GM12878 (cell line): ENCODE results near the gene LTBP3. TPM values are rescaled to one million over a fixed set of nuclear protein-coding genes. Genes with fewer than 3 reads are reported as not detected.

Experiments
- ATAC-seq: fragments of 200-7000 bp; cut with Tn5 transposase; 3 replicates; pipeline ENCODE4 v1.9.1; 2020; ENCODE audit warnings: mild to moderate bottlenecking, moderate library complexity
- BruUV-seq: library from RNA; stranded (reverse); fragments of 400-500 nt; replicated peaks from 2 replicates; lab custom pipeline; 2021; lab: Mats Ljungman, UMichigan
- CTCF ChIA-PET: fragments of 300-600 bp; sonication (Branson Sonifier 250); formaldehyde crosslinking; extraction: SDS; loops from one replicate; lab custom pipeline; 2021; ENCODE audit warnings: inconsistent platforms; lab: Yijun Ruan, JAX
- POLR2A ChIA-PET: fragments of 350-600 bp; formaldehyde crosslinking; extraction: SDS; loops from one replicate; lab custom pipeline; 2021; ENCODE audit warnings: inconsistent platforms; lab: Charles Lee
- RAD21 ChIA-PET: fragments of 300-600 bp; sonication (Branson Sonifier 250); formaldehyde crosslinking; loops from one replicate; lab custom pipeline; 2023; ENCODE audit warnings: antibody characterized with exemption; ENCODE audit not compliant: unreplicated experiment; lab: Charles Lee
- SMC1A ChIA-PET: fragments of 300-600 bp; sonication (Branson Sonifier 250); formaldehyde crosslinking; loops from one replicate; lab custom pipeline; 2023; ENCODE audit not compliant: unreplicated experiment, uncharacterized antibody; lab: Charles Lee
- DNase-seq: peaks from one replicate; pipeline ENCODE4 v3.0.0-alpha.2; 2011; ENCODE audit warnings: low read depth, low spot score
- FAIRE-seq: peaks from 3 replicates; lab custom pipeline; 2011; peaks lifted over from hg19 to GRCh38; lab: Jason Lieb, UNC
- H2AFZ ChIP-seq: 2 replicates; pipeline ENCODE4 v1.6.0; 2011; ENCODE audit warnings: low read depth, low read length, control low read depth; ENCODE audit not compliant: control insufficient read depth
- H3K27ac ChIP-seq: 2 replicates; pipeline ENCODE4 v1.5.1; 2011; ENCODE audit warnings: control low read depth; ENCODE audit not compliant: control insufficient read depth, insufficient read depth
- H3K27me3 ChIP-seq, 2 experiments: replicated peaks in 1 of 2; 2 replicates each; pipeline versions ENCODE4 v1.6.0 to v1.6.1; 2011; ENCODE audit warnings: low read length in 1 of 2; ENCODE audit not compliant: control insufficient read depth in 2 of 2, insufficient read depth in 2 of 2
- H3K36me3 ChIP-seq, 2 experiments: 2 replicates each; pipeline ENCODE4 v1.5.1; 2011; ENCODE audit warnings: low read length in 1 of 2; ENCODE audit not compliant: control insufficient read depth in 2 of 2, insufficient read depth in 2 of 2
- H3K4me1 ChIP-seq: 2 replicates; pipeline ENCODE4 v1.6.1; 2011; ENCODE audit warnings: mild to moderate bottlenecking, low read length, moderate library complexity, mixed read lengths; ENCODE audit not compliant: control insufficient read depth, insufficient read depth
- H3K4me2 ChIP-seq: 2 replicates; pipeline ENCODE4 v1.6.0; 2011; ENCODE audit warnings: control low read depth; ENCODE audit not compliant: control insufficient read depth, insufficient read depth
- H3K4me3 ChIP-seq: fragments of 200-600 bp; sonication (generic); 2 replicates; pipeline ENCODE4 v1.5.1; 2016
- H3K79me2 ChIP-seq: 2 replicates; pipeline ENCODE4 v1.6.0; 2011; ENCODE audit warnings: low read length; ENCODE audit not compliant: control insufficient read depth, insufficient read depth
- H3K9ac ChIP-seq: 2 replicates; pipeline ENCODE4 v1.8.0; 2011; ENCODE audit warnings: low read length, control low read depth, mixed read lengths; ENCODE audit not compliant: control insufficient read depth, insufficient read depth
- H3K9me3 ChIP-seq: replicated peaks from 3 replicates; pipeline ENCODE4 v1.5.1; 2011; ENCODE audit warnings: mild to moderate bottlenecking, low read length; ENCODE audit not compliant: control insufficient read depth, insufficient read depth
- H4K20me1 ChIP-seq: 2 replicates; pipeline ENCODE4 v1.6.0; 2011; ENCODE audit not compliant: control insufficient read depth, insufficient read depth
- ATF7 ChIP-seq: fragments of 450-650 bp; IDR thresholded peaks from 2 replicates; pipeline ENCODE4 v1.6.1; 2016; ENCODE audit warnings: low read depth, mild to moderate bottlenecking
- BACH1 ChIP-seq: fragments of 450-650 bp; IDR thresholded peaks from 2 replicates; pipeline ENCODE4 v1.6.1; 2017; ENCODE audit warnings: mild to moderate bottlenecking, borderline replicate concordance
- CBFB ChIP-seq: IDR thresholded peaks from 2 replicates; pipeline ENCODE4 v1.6.1; 2016; ENCODE audit warnings: antibody characterized with exemption, low read depth
- CHD1 ChIP-seq: IDR thresholded peaks from 2 replicates; pipeline ENCODE4 v1.6.1; 2012; ENCODE audit warnings: low read depth, low read length, improper control_type of control experiment
- POU2F2 ChIP-seq: IDR thresholded peaks from 3 replicates; pipeline ENCODE4 v1.6.1; 2011; ENCODE audit warnings: low read depth, mild to moderate bottlenecking, low read length, borderline replicate concordance
- SMAD5 ChIP-seq: IDR thresholded peaks from 2 replicates; pipeline ENCODE4 v1.6.1; 2016; ENCODE audit warnings: antibody characterized with exemption, low read depth
- ZNF622 ChIP-seq: fragments of 450-650 bp; IDR thresholded peaks from 2 replicates; pipeline ENCODE4 v1.6.1; 2017; ENCODE audit warnings: mild to moderate bottlenecking, inconsistent platforms
- WGBS: methylation state at CpG from one replicate; pipeline ENCODE4 v1.1.6; 2016; ENCODE audit warnings: low lambda C conversion rate; ENCODE audit not compliant: insufficient replicate concordance, insufficient coverage; ENCODE audit errors: missing lambda C conversion rate; 5-methylcytosine and 5-hydroxymethylcytosine counted together
- in situ Hi-C: fragments of 300-500 bp; cut with MboI; formaldehyde crosslinking; loops from 9 replicates; pipeline ENCODE4 v1.14.3; 2018; ENCODE audit warnings: mixed read lengths
- intact Hi-C: fragments of 100-400 bp; cut with micrococcal nuclease; formaldehyde crosslinking; loops from one replicate; pipeline ENCODE4 v1.14.2; 2022; ENCODE audit not compliant: unreplicated experiment
- polyA plus RNA-seq, 11 experiments: library from polyadenylated mRNA; depleted of rRNA in 4 of 11; unstranded in 6 of 11; stranded (reverse) in 5 of 11; fragments of >200 nt; fragmentation: Nextera tagmentation in 4 of 11; fragmentation: Illumina TruSeq in 1 of 11; extraction: Ambion mirVana in 4 of 11; extraction: Trizol in 1 of 11; gene quantifications; 1 replicate in 1 of 11; 2 replicates in 10 of 11; pipeline versions ENCODE4 v1.2.1 to v1.2.3, GENCODE V29; 2011 to 2016; ENCODE audit warnings: inconsistent platforms in 2 of 11, missing spikeins in 2 of 11, low read depth in 1 of 11
- total RNA-seq, 4 experiments: library from RNA; depleted of rRNA in 3 of 4; stranded (reverse); fragments of >200 nt in 3 of 4; fragmentation: Illumina TruSeq in 1 of 4; extraction: Trizol in 1 of 4; gene quantifications; 2 replicates each; pipeline versions ENCODE4 v1.2.1 to v1.2.3, GENCODE V29; 2013 to 2021
- TF ChIP-seq, protein P1 (sequence below): fragments of 450-650 bp; IDR thresholded peaks from 2 replicates; pipeline ENCODE4 v1.6.1; 2017; ENCODE audit warnings: mild to moderate bottlenecking, moderate library complexity
- TF ChIP-seq, protein P2 (sequence below): fragments of 450-650 bp; IDR thresholded peaks from 2 replicates; pipeline ENCODE4 v1.6.1; 2017; ENCODE audit warnings: borderline replicate concordance
- TF ChIP-seq, protein P3 (sequence below): IDR thresholded peaks from 2 replicates; pipeline ENCODE4 v1.6.1; 2012; ENCODE audit warnings: low read depth, low read length, improper control_type of control experiment
- TF ChIP-seq, protein P4 (sequence below): IDR thresholded peaks from 2 replicates; pipeline ENCODE4 v1.6.1; 2011; ENCODE audit warnings: borderline replicate concordance, low read depth, mild to moderate bottlenecking, moderate library complexity, mixed read lengths, low read length; ENCODE audit not compliant: insufficient read depth; ENCODE audit errors: extremely low read length
- TF ChIP-seq, protein P5 (sequence below): IDR thresholded peaks from 2 replicates; pipeline ENCODE4 v1.6.1; 2012; ENCODE audit warnings: low read depth, low read length, improper control_type of control experiment

LTBP3 gene
- total and polyA plus RNA-seq, 10 of the 15 experiments (the other 5 are each of a cell fraction or from before 2014, with no cell fraction given), result 2.2 to 12.2 (median 6.2) TPM; not detected in 2

DNA sequence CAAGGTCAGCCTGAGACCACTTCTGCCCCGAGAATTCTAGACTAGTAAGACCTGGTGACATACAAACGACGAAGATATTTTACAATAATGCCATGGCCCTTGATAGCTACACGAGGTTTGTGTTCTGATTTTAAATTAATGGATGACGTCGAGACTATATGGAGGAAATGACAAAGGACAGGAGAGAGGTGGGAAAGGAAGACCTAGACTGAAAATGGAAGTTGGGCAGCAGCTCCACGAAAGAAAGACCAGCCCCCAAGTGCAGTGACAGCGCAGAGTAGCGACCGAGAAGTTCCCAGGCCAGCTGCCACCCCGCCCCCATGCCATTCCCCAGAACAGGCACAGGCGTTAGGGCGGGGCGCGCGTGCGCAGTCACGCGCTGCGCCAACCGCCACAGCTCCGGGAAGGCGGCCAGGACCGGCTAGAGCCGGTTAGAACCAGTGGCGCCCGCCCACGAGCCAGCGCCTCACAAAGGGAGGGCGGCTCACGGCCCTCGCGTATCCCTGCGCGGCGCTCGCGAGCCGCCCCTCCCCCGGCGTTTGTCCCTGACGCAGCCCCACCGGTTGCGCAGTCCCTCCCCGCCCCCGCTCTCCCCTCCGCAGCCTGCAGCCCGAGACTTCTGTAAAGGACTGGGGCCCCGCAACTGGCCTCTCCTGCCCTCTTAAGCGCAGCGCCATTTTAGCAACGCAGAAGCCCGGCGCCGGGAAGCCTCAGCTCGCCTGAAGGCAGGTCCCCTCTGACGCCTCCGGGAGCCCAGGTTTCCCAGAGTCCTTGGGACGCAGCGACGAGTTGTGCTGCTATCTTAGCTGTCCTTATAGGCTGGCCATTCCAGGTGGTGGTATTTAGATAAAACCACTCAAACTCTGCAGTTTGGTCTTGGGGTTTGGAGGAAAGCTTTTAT lies 60.8 kb downstream of the LTBP3 start:
- Histone ChIP-seq H3K4me3 (peak overlapping the region; percentile 77), H3K9me3 (no peaks in the 10 kb centered on the region), H3K79me2 (peaks cover 90% of the 10 kb centered on the region), H3K4me2 (peak overlapping the region; percentile 95), H4K20me1 (no peaks in the 10 kb centered on the region; the same call in 1 of the 2 replicates), H3K9ac (peak overlapping the region; percentile 100), H3K27me3 (no peaks in the 10 kb centered on the region), H2AFZ (no peak overlapping the region), H3K36me3 (no peaks in the 10 kb centered on the region; a peak in 1 of 4 replicates), H3K4me1 (peaks cover 37% of the 10 kb centered on the region), H3K27ac (peak overlapping the region; percentile 100)
- ChIA-PET RAD21 (interaction anchor here (0.9 to 14.2 kb wide), 17 partner anchors 9 to 135 kb away, joined by 3 to 282 read pairs (median 5); partner anchors contain the start of gene NEAT1), SMC1A (interaction anchor here (0.8 to 19.3 kb wide), 13 partner anchors 10 to 116 kb away, joined by 3 to 481 read pairs (median 4); partner anchors contain the start of gene NEAT1), POLR2A (interaction anchor here (0.6 to 16.2 kb wide), 17 partner anchors 9 to 583 kb away, joined by 3 to 429 read pairs (median 8); partner anchors contain the start of genes FAM89B and NEAT1), CTCF (interaction anchor here (0.5 to 27.9 kb wide), 10 partner anchors 8 to 134 kb away, joined by 3 to 728 read pairs (median 10); partner anchors contain the start of gene NEAT1)
- peak; percentile 54 for FAIRE-seq
- intact Hi-C loops, result loop anchor here (1.0 to 5.0 kb wide), 4 partner anchors 21 to 115 kb away; partner anchors contain the start of genes NEAT1 and SLC25A45
- peak; percentile 71 for ATAC-seq
- BruUV-seq, result no TSS peak
- WGBS, result 2% methylated on average over 47 of the region's 61 CpGs
- DNase-seq, result peak; percentile 95
- in situ Hi-C loops, result no loop called here
- TF ChIP-seq ZNF622 (no peak), ATF7 (peak; percentile 90), POU2F2 (peak; percentile 68), SMAD5 (peak; percentile 44), CBFB (0 out of 2 replicates have a peak, but pooled peaks have one; percentile 5), BACH1 (peak; percentile 99), CHD1 (peak; percentile 67; the same call in 1 of the 2 replicates)
- TF ChIP-seq, protein P1, sequence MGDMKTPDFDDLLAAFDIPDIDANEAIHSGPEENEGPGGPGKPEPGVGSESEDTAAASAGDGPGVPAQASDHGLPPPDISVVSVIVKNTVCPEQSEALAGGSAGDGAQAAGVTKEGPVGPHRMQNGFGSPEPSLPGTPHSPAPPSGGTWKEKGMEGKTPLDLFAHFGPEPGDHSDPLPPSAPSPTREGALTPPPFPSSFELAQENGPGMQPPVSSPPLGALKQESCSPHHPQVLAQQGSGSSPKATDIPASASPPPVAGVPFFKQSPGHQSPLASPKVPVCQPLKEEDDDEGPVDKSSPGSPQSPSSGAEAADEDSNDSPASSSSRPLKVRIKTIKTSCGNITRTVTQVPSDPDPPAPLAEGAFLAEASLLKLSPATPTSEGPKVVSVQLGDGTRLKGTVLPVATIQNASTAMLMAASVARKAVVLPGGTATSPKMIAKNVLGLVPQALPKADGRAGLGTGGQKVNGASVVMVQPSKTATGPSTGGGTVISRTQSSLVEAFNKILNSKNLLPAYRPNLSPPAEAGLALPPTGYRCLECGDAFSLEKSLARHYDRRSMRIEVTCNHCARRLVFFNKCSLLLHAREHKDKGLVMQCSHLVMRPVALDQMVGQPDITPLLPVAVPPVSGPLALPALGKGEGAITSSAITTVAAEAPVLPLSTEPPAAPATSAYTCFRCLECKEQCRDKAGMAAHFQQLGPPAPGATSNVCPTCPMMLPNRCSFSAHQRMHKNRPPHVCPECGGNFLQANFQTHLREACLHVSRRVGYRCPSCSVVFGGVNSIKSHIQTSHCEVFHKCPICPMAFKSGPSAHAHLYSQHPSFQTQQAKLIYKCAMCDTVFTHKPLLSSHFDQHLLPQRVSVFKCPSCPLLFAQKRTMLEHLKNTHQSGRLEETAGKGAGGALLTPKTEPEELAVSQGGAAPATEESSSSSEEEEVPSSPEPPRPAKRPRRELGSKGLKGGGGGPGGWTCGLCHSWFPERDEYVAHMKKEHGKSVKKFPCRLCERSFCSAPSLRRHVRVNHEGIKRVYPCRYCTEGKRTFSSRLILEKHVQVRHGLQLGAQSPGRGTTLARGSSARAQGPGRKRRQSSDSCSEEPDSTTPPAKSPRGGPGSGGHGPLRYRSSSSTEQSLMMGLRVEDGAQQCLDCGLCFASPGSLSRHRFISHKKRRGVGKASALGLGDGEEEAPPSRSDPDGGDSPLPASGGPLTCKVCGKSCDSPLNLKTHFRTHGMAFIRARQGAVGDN, result peak; percentile 71
- TF ChIP-seq, protein P2, sequence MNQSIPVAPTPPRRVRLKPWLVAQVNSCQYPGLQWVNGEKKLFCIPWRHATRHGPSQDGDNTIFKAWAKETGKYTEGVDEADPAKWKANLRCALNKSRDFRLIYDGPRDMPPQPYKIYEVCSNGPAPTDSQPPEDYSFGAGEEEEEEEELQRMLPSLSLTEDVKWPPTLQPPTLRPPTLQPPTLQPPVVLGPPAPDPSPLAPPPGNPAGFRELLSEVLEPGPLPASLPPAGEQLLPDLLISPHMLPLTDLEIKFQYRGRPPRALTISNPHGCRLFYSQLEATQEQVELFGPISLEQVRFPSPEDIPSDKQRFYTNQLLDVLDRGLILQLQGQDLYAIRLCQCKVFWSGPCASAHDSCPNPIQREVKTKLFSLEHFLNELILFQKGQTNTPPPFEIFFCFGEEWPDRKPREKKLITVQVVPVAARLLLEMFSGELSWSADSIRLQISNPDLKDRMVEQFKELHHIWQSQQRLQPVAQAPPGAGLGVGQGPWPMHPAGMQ, result no peak; the same call in 1 of the 2 replicates
- TF ChIP-seq, protein P3, sequence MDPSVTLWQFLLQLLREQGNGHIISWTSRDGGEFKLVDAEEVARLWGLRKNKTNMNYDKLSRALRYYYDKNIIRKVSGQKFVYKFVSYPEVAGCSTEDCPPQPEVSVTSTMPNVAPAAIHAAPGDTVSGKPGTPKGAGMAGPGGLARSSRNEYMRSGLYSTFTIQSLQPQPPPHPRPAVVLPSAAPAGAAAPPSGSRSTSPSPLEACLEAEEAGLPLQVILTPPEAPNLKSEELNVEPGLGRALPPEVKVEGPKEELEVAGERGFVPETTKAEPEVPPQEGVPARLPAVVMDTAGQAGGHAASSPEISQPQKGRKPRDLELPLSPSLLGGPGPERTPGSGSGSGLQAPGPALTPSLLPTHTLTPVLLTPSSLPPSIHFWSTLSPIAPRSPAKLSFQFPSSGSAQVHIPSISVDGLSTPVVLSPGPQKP, result peak; percentile 67
- TF ChIP-seq, protein P4, sequence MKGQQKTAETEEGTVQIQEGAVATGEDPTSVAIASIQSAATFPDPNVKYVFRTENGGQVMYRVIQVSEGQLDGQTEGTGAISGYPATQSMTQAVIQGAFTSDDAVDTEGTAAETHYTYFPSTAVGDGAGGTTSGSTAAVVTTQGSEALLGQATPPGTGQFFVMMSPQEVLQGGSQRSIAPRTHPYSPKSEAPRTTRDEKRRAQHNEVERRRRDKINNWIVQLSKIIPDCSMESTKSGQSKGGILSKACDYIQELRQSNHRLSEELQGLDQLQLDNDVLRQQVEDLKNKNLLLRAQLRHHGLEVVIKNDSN, result no peak
- TF ChIP-seq, protein P5, sequence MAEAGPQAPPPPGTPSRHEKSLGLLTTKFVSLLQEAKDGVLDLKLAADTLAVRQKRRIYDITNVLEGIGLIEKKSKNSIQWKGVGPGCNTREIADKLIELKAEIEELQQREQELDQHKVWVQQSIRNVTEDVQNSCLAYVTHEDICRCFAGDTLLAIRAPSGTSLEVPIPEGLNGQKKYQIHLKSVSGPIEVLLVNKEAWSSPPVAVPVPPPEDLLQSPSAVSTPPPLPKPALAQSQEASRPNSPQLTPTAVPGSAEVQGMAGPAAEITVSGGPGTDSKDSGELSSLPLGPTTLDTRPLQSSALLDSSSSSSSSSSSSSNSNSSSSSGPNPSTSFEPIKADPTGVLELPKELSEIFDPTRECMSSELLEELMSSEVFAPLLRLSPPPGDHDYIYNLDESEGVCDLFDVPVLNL, result no peak
